Liver (tissue), 9 donors: ENCODE measurements around the gene SEPTIN8. TPM values are rescaled to one million over a fixed set of nuclear protein-coding genes. Genes with fewer than 3 reads are reported as not detected.

ENCODE experiments used
- DNase-seq: peaks from one replicate; pipeline ENCODE4 v3.0.0-alpha.2; 2017; ENCODE audit warnings: low spot score
- H3K27ac ChIP-seq, 2 donors: one replicate each; pipeline ENCODE4 v1.7.0; 2013; ENCODE audit warnings: inconsistent platforms in 2 of 2, low read length in 2 of 2, control low read depth in 1 of 2, low read depth in 1 of 2, mild to moderate bottlenecking in 1 of 2
- H3K27me3 ChIP-seq, 4 donors: one replicate each; pipeline versions ENCODE4 v1.6.1 to v1.7.0; 2013; ENCODE audit warnings: low read length in 3 of 4, inconsistent platforms in 1 of 4, mild to moderate bottlenecking in 1 of 4, moderate library complexity in 1 of 4; ENCODE audit not compliant: control insufficient read depth in 4 of 4, insufficient read depth in 4 of 4
- H3K36me3 ChIP-seq, 4 donors: one replicate each; pipeline versions ENCODE4 v1.6.1 to v1.7.0; 2013; ENCODE audit warnings: low read length in 3 of 4, mild to moderate bottlenecking in 3 of 4, low read depth in 1 of 4, moderate library complexity in 1 of 4; ENCODE audit not compliant: control insufficient read depth in 4 of 4, insufficient read depth in 3 of 4
- H3K4me1 ChIP-seq, 4 donors: one replicate each; pipeline versions ENCODE4 v1.6.1 to v1.7.0; 2013; ENCODE audit warnings: low read length in 3 of 4, mild to moderate bottlenecking in 3 of 4, moderate library complexity in 1 of 4; ENCODE audit not compliant: control insufficient read depth in 4 of 4, insufficient read depth in 4 of 4
- H3K4me3 ChIP-seq, 3 donors: one replicate each; pipeline versions ENCODE4 v1.6.1 to v1.7.0; 2013; ENCODE audit warnings: low read length in 3 of 3, control low read depth in 1 of 3, low read depth in 1 of 3, mild to moderate bottlenecking in 1 of 3
- H3K9ac ChIP-seq, 2 donors: one replicate each; pipeline ENCODE4 v1.7.0; 2013; ENCODE audit warnings: low read length in 2 of 2, mild to moderate bottlenecking in 2 of 2, moderate library complexity in 2 of 2, control low read depth in 1 of 2, low read depth in 1 of 2
- H3K9me3 ChIP-seq, 4 donors: one replicate each; pipeline versions ENCODE4 v1.6.1 to v1.7.0; 2013; ENCODE audit warnings: low read length in 3 of 4; ENCODE audit not compliant: control insufficient read depth in 4 of 4
- ATF3 ChIP-seq: IDR thresholded peaks from 2 replicates; pipeline ENCODE4 v1.6.1; 2016; ENCODE audit warnings: antibody characterized with exemption
- CTCF ChIP-seq: fragments of 150-350 bp; IDR thresholded peaks from 2 replicates; pipeline ENCODE4 v1.5.1; 2017; ENCODE audit warnings: improper control_type of control experiment, low read depth, low read length; ENCODE audit not compliant: missing input control
- EGR1 ChIP-seq, 2 donors: IDR thresholded peaks; 2 replicates each; pipeline ENCODE4 v1.6.1; 2016 to 2018; ENCODE audit warnings: antibody characterized with exemption in 2 of 2, low read depth in 2 of 2
- FOXA1 ChIP-seq: IDR thresholded peaks from 2 replicates; pipeline ENCODE4 v1.6.1; 2016; ENCODE audit warnings: antibody characterized with exemption
- FOXA2 ChIP-seq: IDR thresholded peaks from 2 replicates; pipeline ENCODE4 v1.6.1; 2016; ENCODE audit warnings: antibody characterized with exemption
- GABPA ChIP-seq, 2 donors: IDR thresholded peaks in 1 of 2; conservative IDR thresholded peaks in 1 of 2; 2 replicates each; pipeline ENCODE4 v1.6.1; 2016; ENCODE audit warnings: antibody characterized with exemption in 2 of 2, mild to moderate bottlenecking in 1 of 2, moderate library complexity in 1 of 2
- HNF4A ChIP-seq, 2 donors: conservative IDR thresholded peaks; 2 replicates each; pipeline ENCODE4 v1.6.1; 2016; ENCODE audit warnings: antibody characterized with exemption in 2 of 2, mild to moderate bottlenecking in 2 of 2
- HNF4G ChIP-seq: IDR thresholded peaks from 2 replicates; pipeline ENCODE4 v1.6.1; 2016; ENCODE audit warnings: antibody characterized with exemption
- JUND ChIP-seq, 2 donors: IDR thresholded peaks; 2 replicates each; pipeline ENCODE4 v1.6.1; 2016; ENCODE audit warnings: antibody characterized with exemption in 2 of 2
- MAX ChIP-seq: IDR thresholded peaks from 2 replicates; pipeline ENCODE4 v1.6.1; 2016; ENCODE audit warnings: antibody characterized with exemption
- NR2F2 ChIP-seq: IDR thresholded peaks from 2 replicates; pipeline ENCODE4 v1.6.1; 2016; ENCODE audit warnings: antibody characterized with exemption
- RAD21 ChIP-seq, 2 donors: IDR thresholded peaks; 2 replicates each; pipeline ENCODE4 v1.6.1; 2016; ENCODE audit warnings: antibody characterized with exemption in 2 of 2, mild to moderate bottlenecking in 2 of 2
- RXRA ChIP-seq, 2 donors: IDR thresholded peaks; 2 replicates each; pipeline ENCODE4 v1.6.1; 2017 to 2018; ENCODE audit warnings: antibody characterized with exemption in 2 of 2, mild to moderate bottlenecking in 1 of 2
- SP1 ChIP-seq: IDR thresholded peaks from 2 replicates; pipeline ENCODE4 v1.6.1; 2018; ENCODE audit warnings: antibody characterized with exemption, mild to moderate bottlenecking
- TAF1 ChIP-seq: conservative IDR thresholded peaks from 2 replicates; pipeline ENCODE4 v1.6.1; 2016; ENCODE audit warnings: antibody characterized with exemption, mild to moderate bottlenecking
- YY1 ChIP-seq: IDR thresholded peaks from 2 replicates; pipeline ENCODE4 v1.6.1; 2016; ENCODE audit warnings: antibody characterized with exemption, mild to moderate bottlenecking
- ZBTB33 ChIP-seq: IDR thresholded peaks from 2 replicates; pipeline ENCODE4 v1.6.1; 2016; ENCODE audit warnings: antibody characterized with exemption
- WGBS: extraction: QIAGEN DNeasy Blood & Tissue Kit; methylation state at CpG from one replicate; pipeline ENCODE4 v1.1.7; 2013; 5-methylcytosine and 5-hydroxymethylcytosine counted together
- polyA plus RNA-seq, 2 donors: library from polyadenylated mRNA; stranded (reverse) in 1 of 2; unstranded in 1 of 2; fragments of 200-250 nt in 1 of 2; fragments of >200 nt in 1 of 2; fragmentation: Nextera tagmentation in 1 of 2; extraction: Ambion mirVana in 1 of 2; gene quantifications; one replicate each; pipeline versions ENCODE4 v1.2.1 to v1.2.3, GENCODE V29; 2013 to 2015
- total RNA-seq, 2 donors: library from RNA; depleted of rRNA; stranded (reverse); fragments of >200 nt; gene quantifications; one replicate each; pipeline ENCODE4 v1.2.3, GENCODE V29; 2014
- TF ChIP-seq, protein P1 (sequence below): IDR thresholded peaks from 2 replicates; pipeline ENCODE4 v1.6.1; 2016; ENCODE audit warnings: antibody characterized with exemption, mild to moderate bottlenecking
- donor health status: healthy.
- donor health status: healthy.
- donor health status: healthy.
- donor health status: healthy.
- donor health status: healthy.

SEPTIN8 gene
- total and polyA plus RNA-seq, 4 donors: 4.7 to 16.5 (median 9.8) TPM

DNA sequence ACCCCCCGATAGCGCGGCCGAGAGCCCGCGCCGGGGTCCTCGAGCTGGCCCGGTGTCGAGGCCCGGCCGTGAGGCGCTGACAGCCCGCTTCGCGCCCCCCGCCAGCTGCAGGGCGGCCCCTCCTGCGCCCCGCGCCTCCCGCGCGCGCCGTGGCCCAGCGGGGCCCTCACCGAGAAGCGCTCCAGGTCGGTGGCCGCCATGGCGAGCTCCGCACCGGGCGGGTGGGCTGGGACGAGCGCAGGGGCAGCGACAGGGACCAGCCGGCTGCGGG is 166 bp downstream of the SEPTIN8 start:
- TF ChIP-seq FOXA2 (no peak), MAX (no peak), RXRA (IDR thresholded peaks at IDR 0.05) (no peak), FOXA1 (no peak), RAD21 (IDR thresholded peaks at IDR 0.05) (no peak), HNF4A (conservative IDR thresholded peaks at IDR 0.05) (no peak), ATF3 (no peak), YY1 (no peak), ZBTB33 (no peak), JUND (IDR thresholded peaks at IDR 0.05) (no peak), CTCF (no peak), GABPA (IDR thresholded peaks at IDR 0.05 in 1 of 2, conservative IDR thresholded peaks at IDR 0.05 in 1 of 2) (no peak), EGR1 (IDR thresholded peaks at IDR 0.05; ENCODE audit: low read depth in 2 of 2) (no peak), NR2F2 (no peak), HNF4G (no peak), SP1 (no peak), TAF1 (no peak)
- TF ChIP-seq, protein P1, sequence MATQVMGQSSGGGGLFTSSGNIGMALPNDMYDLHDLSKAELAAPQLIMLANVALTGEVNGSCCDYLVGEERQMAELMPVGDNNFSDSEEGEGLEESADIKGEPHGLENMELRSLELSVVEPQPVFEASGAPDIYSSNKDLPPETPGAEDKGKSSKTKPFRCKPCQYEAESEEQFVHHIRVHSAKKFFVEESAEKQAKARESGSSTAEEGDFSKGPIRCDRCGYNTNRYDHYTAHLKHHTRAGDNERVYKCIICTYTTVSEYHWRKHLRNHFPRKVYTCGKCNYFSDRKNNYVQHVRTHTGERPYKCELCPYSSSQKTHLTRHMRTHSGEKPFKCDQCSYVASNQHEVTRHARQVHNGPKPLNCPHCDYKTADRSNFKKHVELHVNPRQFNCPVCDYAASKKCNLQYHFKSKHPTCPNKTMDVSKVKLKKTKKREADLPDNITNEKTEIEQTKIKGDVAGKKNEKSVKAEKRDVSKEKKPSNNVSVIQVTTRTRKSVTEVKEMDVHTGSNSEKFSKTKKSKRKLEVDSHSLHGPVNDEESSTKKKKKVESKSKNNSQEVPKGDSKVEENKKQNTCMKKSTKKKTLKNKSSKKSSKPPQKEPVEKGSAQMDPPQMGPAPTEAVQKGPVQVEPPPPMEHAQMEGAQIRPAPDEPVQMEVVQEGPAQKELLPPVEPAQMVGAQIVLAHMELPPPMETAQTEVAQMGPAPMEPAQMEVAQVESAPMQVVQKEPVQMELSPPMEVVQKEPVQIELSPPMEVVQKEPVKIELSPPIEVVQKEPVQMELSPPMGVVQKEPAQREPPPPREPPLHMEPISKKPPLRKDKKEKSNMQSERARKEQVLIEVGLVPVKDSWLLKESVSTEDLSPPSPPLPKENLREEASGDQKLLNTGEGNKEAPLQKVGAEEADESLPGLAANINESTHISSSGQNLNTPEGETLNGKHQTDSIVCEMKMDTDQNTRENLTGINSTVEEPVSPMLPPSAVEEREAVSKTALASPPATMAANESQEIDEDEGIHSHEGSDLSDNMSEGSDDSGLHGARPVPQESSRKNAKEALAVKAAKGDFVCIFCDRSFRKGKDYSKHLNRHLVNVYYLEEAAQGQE: no peak
- H3K4me3 ChIP-seq: peak overlapping the region; percentile 29 to 83 (median 81)
- peaks cover 3 to 24% (median 7%) of the 10 kb centered on the region in 4 donors for H3K4me1 ChIP-seq
- no peaks in the 10 kb centered on the region for H3K27me3 ChIP-seq
- no peaks in the 10 kb centered on the region for H3K36me3 ChIP-seq
- under 1% methylated on average over 40 of the region's 40 CpGs for WGBS
- no peaks in the 10 kb centered on the region for H3K9me3 ChIP-seq
- peak overlapping the region in 1 of 2 donors; percentile 43 for H3K9ac ChIP-seq
- DNase-seq: no peak
- no peak overlapping the region for H3K27ac ChIP-seq
